ENCODE data around the gene CACNA1C. TPM values are rescaled to one million over a fixed set of nuclear protein-coding genes. Genes with fewer than 3 reads are reported as not detected.

Gene CACNA1C
- total RNA-seq, 1 donor from 2014 or later = 11.7 TPM

DNA sequence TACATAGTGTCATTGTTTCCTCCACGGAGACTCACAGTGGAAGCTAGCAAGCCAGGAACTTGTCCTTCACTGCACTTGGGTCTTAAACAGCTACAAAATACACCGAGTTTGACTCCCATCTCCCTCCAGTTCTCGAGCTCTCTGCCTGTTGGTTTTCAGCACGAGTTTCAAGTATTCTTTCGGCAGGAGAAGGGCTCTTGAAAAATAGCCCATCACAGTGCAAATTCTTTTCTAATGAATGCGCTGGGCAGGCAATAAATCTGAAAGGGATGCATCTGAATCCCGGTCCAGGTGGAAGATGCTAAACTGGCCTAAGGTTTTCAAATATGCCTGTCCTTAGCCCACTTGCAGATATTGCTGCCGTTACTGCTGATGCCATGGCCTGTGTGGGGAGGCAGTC is 173.9 kb downstream of the CACNA1C start:
- no peak overlapping the region for H3K27ac Mint-ChIP-seq
- H3K4me1 Mint-ChIP-seq (ENCODE audit: low read depth) = no peaks in the 10 kb centered on the region
- H3K4me3 Mint-ChIP-seq (ENCODE audit: low read depth) = no peak overlapping the region
- peaks cover 5% of the 10 kb centered on the region for H3K9me3 Mint-ChIP-seq (ENCODE audit: low read depth)
- H3K36me3 Mint-ChIP-seq (ENCODE audit: insufficient read depth) = peaks cover 2% of the 10 kb centered on the region
- peaks cover 24% of the 10 kb centered on the region for H3K27me3 Mint-ChIP-seq
- no peak for DNase-seq (ENCODE audit: low spot score, unreplicated experiment)
- TF ChIP-seq, protein P1, sequence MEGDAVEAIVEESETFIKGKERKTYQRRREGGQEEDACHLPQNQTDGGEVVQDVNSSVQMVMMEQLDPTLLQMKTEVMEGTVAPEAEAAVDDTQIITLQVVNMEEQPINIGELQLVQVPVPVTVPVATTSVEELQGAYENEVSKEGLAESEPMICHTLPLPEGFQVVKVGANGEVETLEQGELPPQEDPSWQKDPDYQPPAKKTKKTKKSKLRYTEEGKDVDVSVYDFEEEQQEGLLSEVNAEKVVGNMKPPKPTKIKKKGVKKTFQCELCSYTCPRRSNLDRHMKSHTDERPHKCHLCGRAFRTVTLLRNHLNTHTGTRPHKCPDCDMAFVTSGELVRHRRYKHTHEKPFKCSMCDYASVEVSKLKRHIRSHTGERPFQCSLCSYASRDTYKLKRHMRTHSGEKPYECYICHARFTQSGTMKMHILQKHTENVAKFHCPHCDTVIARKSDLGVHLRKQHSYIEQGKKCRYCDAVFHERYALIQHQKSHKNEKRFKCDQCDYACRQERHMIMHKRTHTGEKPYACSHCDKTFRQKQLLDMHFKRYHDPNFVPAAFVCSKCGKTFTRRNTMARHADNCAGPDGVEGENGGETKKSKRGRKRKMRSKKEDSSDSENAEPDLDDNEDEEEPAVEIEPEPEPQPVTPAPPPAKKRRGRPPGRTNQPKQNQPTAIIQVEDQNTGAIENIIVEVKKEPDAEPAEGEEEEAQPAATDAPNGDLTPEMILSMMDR (IDR thresholded peaks at IDR 0.05; ENCODE audit: unreplicated experiment) = no peak

DNA sequence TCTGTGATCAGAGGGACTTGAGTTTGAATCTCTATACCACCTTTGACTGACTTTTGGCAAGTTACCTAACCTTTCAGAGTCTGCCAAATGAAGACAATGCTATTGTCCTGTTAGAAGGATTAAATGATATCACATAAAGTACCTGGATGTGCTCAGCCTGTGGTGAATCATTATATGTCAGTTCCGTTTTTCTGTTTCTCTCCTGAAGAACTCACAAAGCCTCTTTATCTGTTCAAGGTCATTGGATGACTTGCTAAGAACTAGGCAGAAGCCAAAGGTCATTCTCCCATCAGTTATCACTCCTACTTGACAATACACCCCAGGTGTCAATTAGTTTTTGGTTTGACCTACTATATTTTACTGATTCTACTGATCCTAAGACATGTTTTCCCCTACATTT is 174.6 kb downstream of the CACNA1C start:
- H3K27ac Mint-ChIP-seq = no peak overlapping the region
- TF ChIP-seq, protein P1 (IDR thresholded peaks at IDR 0.05; ENCODE audit: unreplicated experiment) = no peak
- peaks cover 24% of the 10 kb centered on the region for H3K27me3 Mint-ChIP-seq
- H3K4me1 Mint-ChIP-seq (ENCODE audit: low read depth) = no peaks in the 10 kb centered on the region
- H3K9me3 Mint-ChIP-seq (ENCODE audit: low read depth) = peaks cover 5% of the 10 kb centered on the region
- DNase-seq (ENCODE audit: low spot score, unreplicated experiment) = no peak
- H3K4me3 Mint-ChIP-seq (ENCODE audit: low read depth) = no peak overlapping the region
- peaks cover 2% of the 10 kb centered on the region for H3K36me3 Mint-ChIP-seq (ENCODE audit: insufficient read depth)

DNA sequence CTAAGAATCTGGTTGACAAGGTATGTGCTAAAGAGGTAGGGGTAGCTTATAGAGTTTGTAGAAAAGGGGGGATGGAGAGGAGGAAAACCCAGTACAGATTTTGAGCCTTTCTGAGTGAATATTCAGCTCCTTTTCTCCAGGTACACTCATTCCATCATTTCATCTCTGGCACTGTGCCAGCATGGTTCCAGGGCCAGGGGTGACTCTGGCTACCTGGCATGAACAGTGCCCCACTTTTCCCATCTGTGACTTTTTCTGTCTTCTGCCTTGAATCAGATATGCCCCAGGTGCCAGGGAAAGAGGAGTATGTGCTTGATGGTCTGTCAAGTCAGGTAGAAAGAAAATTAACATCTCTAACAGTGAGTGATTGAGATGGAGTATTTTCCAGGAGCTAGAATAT is 175.7 kb downstream of the CACNA1C start:
- TF ChIP-seq, protein P1 (IDR thresholded peaks at IDR 0.05; ENCODE audit: unreplicated experiment) = no peak
- peaks cover 5% of the 10 kb centered on the region for H3K9me3 Mint-ChIP-seq (ENCODE audit: low read depth)
- H3K4me3 Mint-ChIP-seq (ENCODE audit: low read depth) = no peak overlapping the region
- H3K4me1 Mint-ChIP-seq (ENCODE audit: low read depth) = no peaks in the 10 kb centered on the region
- peaks cover 2% of the 10 kb centered on the region for H3K36me3 Mint-ChIP-seq (ENCODE audit: insufficient read depth)
- H3K27me3 Mint-ChIP-seq = peaks cover 24% of the 10 kb centered on the region
- no peak for DNase-seq (ENCODE audit: low spot score, unreplicated experiment)
- H3K27ac Mint-ChIP-seq = no peak overlapping the region

DNA sequence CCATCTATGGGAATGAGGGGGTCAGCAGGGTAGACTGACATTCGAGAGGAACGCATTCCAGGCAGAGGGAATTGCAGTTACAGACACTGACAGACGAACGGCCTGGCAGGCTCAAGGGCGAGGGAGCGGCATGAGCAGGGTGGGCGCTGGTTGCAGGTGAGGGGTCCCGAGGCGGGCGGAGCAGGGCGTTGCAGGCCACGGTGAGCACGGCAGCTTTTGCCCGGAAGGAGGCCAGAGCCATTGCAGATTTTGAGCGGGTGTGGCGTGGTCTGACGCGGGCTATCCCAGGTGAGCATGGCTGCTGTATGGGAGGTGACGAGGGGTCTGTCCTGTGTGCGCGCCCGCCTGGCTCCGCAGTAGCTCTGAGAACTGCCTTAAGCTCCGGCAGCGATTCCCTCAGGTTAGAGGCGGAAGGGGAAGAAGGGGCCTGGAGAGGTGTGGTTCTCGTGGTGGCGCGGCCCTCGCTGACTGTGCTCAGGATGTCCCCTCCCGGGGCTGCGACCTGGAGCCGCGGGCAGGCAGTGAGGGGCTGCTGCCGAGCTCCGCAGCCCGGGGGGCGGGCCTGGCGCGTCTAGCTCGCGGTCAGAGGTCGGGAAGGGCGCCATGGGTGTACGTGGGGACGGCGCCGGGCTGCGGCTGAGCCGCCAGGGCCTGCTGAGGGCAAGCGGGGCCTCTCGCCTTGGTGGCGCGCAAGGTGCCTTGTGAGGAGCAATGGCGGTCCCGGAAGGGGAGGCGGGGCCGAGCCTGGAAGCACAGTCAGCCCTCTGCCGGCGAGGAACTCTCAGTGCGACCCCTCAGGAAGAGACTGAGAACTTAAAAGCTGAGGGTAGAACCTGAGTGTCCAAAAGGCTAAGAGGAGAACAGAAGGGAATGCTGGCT is 177.1 kb downstream of the CACNA1C start:
- H3K4me3 Mint-ChIP-seq (ENCODE audit: low read depth) = no peak overlapping the region
- H3K36me3 Mint-ChIP-seq (ENCODE audit: insufficient read depth) = peaks cover 2% of the 10 kb centered on the region
- no peak overlapping the region for H3K27ac Mint-ChIP-seq
- TF ChIP-seq, protein P1 (IDR thresholded peaks at IDR 0.05; ENCODE audit: unreplicated experiment) = peak; percentile 21
- H3K27me3 Mint-ChIP-seq = peaks cover 24% of the 10 kb centered on the region
- H3K4me1 Mint-ChIP-seq (ENCODE audit: low read depth) = no peaks in the 10 kb centered on the region
- peaks cover 5% of the 10 kb centered on the region for H3K9me3 Mint-ChIP-seq (ENCODE audit: low read depth)
- no peak for DNase-seq (ENCODE audit: low spot score, unreplicated experiment)

DNA sequence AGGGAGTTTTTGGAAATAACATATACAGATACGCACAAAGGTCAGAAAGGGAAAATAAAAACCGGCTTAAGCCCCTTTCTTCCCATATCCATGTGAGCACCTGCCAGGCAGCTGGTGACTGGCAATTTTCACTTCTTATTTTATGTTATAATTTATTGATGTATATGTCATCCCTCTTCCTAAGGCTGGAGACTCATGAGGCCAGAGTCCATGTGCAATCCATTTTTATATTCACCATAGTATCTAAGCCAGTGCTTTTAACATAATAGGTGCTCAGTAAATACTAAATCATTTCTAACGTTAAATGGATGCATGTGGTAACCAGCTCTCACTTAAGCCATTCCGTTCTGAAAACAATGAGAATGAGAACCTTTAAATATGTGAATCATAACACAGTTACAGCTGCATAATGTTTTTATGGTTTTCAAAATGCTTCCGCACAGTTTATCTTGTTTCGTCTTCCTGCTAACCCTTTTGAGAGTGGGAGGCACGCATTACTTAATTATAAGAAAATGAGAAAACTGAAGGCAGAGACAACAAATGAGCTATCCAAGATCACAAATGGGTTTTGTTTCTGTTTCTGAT is 178.3 kb downstream of the CACNA1C start:
- Mint-ChIP-seq H3K4me1 (ENCODE audit: low read depth) (no peaks in the 10 kb centered on the region), H3K4me3 (ENCODE audit: low read depth) (no peak overlapping the region), H3K27ac (no peak overlapping the region), H3K36me3 (ENCODE audit: insufficient read depth) (peaks cover 2% of the 10 kb centered on the region), H3K27me3 (peaks cover 24% of the 10 kb centered on the region), H3K9me3 (ENCODE audit: low read depth) (peaks cover 5% of the 10 kb centered on the region)
- no peak for DNase-seq (ENCODE audit: low spot score, unreplicated experiment)
- TF ChIP-seq, protein P1 (IDR thresholded peaks at IDR 0.05; ENCODE audit: unreplicated experiment) = no peak

Data from progenitor cell of endocrine pancreas (in vitro differentiated cells).